WTC11 (cell line): ENCODE measurements around the gene PIGO. TPM values are rescaled to one million over a fixed set of nuclear protein-coding genes. Genes with fewer than 3 reads are reported as not detected.

Experiments used
- ATAC-seq: fragments of 200-7000 bp; cut with Tn5 transposase; 2 replicates; pipeline ENCODE4 v1.10.0; 2021; ENCODE audit warnings: mild to moderate bottlenecking, moderate library complexity
- CTCF ChIA-PET: fragments of 300-600 bp; sonication (Branson Sonifier 250); formaldehyde crosslinking; loops from one replicate; lab custom pipeline; 2021; ENCODE audit warnings: antibody characterized with exemption; lab: Charles Lee
- POLR2A ChIA-PET: fragments of 350-600 bp; sonication (Branson Sonifier 250); formaldehyde crosslinking; loops from one replicate; lab custom pipeline; 2021; ENCODE audit warnings: antibody characterized with exemption; lab: Charles Lee
- DNase-seq: peaks from one replicate; pipeline ENCODE4 v3.0.0; 2021; ENCODE audit warnings: low spot score
- H3K27ac Mint-ChIP-seq: 2 replicates; pipeline ENCODE4 v1.8.0; 2021; ENCODE audit warnings: mixed read lengths
- H3K27me3 Mint-ChIP-seq: 2 replicates; pipeline ENCODE4 v1.8.0; 2021; ENCODE audit warnings: low read depth, mild to moderate bottlenecking, moderate library complexity, mixed read lengths
- H3K36me3 Mint-ChIP-seq: 2 replicates; pipeline ENCODE4 v1.8.0; 2021; ENCODE audit warnings: mixed read lengths
- H3K4me1 Mint-ChIP-seq: 2 replicates; pipeline ENCODE4 v1.8.0; 2022; ENCODE audit warnings: mixed read lengths
- H3K4me3 Mint-ChIP-seq: 2 replicates; pipeline ENCODE4 v1.8.0; 2021; ENCODE audit warnings: mild to moderate bottlenecking, moderate library complexity, mixed read lengths
- H3K9me3 Mint-ChIP-seq: 2 replicates; pipeline ENCODE4 v1.8.0; 2021; ENCODE audit warnings: mixed read lengths
- ATF1 ChIP-seq: sonication (generic); formaldehyde crosslinking; IDR thresholded peaks from 2 replicates; pipeline ENCODE4 v1.8.1; 2023; ENCODE audit warnings: mild to moderate bottlenecking, moderate library complexity, missing genetic modification reagents
- ELF4 ChIP-seq: sonication (generic); formaldehyde crosslinking; IDR thresholded peaks from 2 replicates; pipeline ENCODE4 v1.8.1; 2022; ENCODE audit warnings: low read depth, mild to moderate bottlenecking, moderate library complexity, missing genetic modification reagents
- EMX1 ChIP-seq: fragments of 250-450 bp; sonication (Bioruptor Pico); IDR thresholded peaks from 2 replicates; pipeline ENCODE4 v1.8.0; 2021; ENCODE audit warnings: mild to moderate bottlenecking
- FOXK1 ChIP-seq: sonication (generic); formaldehyde crosslinking; IDR thresholded peaks from 2 replicates; pipeline ENCODE4 v1.8.0; 2022; ENCODE audit warnings: mild to moderate bottlenecking, moderate library complexity, missing genetic modification reagents
- FOXP1 ChIP-seq: sonication (generic); formaldehyde crosslinking; IDR thresholded peaks from 2 replicates; pipeline ENCODE4 v1.8.0; 2022; ENCODE audit warnings: missing genetic modification reagents, mild to moderate bottlenecking, moderate library complexity, borderline replicate concordance
- GABPB1 ChIP-seq: sonication (generic); formaldehyde crosslinking; IDR thresholded peaks from 2 replicates; pipeline ENCODE4 v1.8.1; 2023; ENCODE audit warnings: mild to moderate bottlenecking, missing genetic modification reagents
- IRF2 ChIP-seq: sonication (generic); formaldehyde crosslinking; IDR thresholded peaks from 2 replicates; pipeline ENCODE4 v1.8.0; 2022; ENCODE audit warnings: low read depth, missing genetic modification reagents, borderline replicate concordance
- KAT7 ChIP-seq: sonication (generic); formaldehyde crosslinking; IDR thresholded peaks from 2 replicates; pipeline ENCODE4 v1.8.1; 2023; ENCODE audit warnings: missing genetic modification reagents, mild to moderate bottlenecking, borderline replicate concordance
- MLX ChIP-seq: sonication (generic); formaldehyde crosslinking; IDR thresholded peaks from 2 replicates; pipeline ENCODE4 v1.8.1; 2023; ENCODE audit warnings: mild to moderate bottlenecking, missing genetic modification reagents, moderate library complexity
- OVOL2 ChIP-seq: fragments of 250-450 bp; sonication (Bioruptor Pico); IDR thresholded peaks from 2 replicates; pipeline ENCODE4 v1.9.0; 2021; ENCODE audit warnings: mild to moderate bottlenecking, borderline replicate concordance
- SMAD4 ChIP-seq: sonication (generic); formaldehyde crosslinking; IDR thresholded peaks from 2 replicates; pipeline ENCODE4 v1.8.0; 2022; ENCODE audit warnings: mild to moderate bottlenecking, missing genetic modification reagents
- TEAD1 ChIP-seq: sonication (generic); formaldehyde crosslinking; IDR thresholded peaks from 2 replicates; pipeline ENCODE4 v1.8.0; 2022; ENCODE audit warnings: mild to moderate bottlenecking, missing genetic modification reagents
- ZMAT4 ChIP-seq: fragments of 250-450 bp; sonication (Bioruptor Pico); IDR thresholded peaks from 2 replicates; pipeline ENCODE4 v1.9.0; 2021; ENCODE audit warnings: mild to moderate bottlenecking
- ZNF138 ChIP-seq: sonication (generic); formaldehyde crosslinking; conservative IDR thresholded peaks from 2 replicates; pipeline ENCODE4 v1.8.1; 2022; ENCODE audit warnings: mild to moderate bottlenecking, moderate library complexity, missing genetic modification reagents
- ZNF219 ChIP-seq: sonication (generic); formaldehyde crosslinking; IDR thresholded peaks from 2 replicates; pipeline ENCODE4 v1.8.0; 2023; ENCODE audit warnings: missing genetic modification reagents, mild to moderate bottlenecking, borderline replicate concordance
- ZNF232 ChIP-seq: sonication (generic); formaldehyde crosslinking; IDR thresholded peaks from 2 replicates; pipeline ENCODE4 v1.8.0; 2022; ENCODE audit warnings: mild to moderate bottlenecking, missing genetic modification reagents
- ZNF263 ChIP-seq: sonication (generic); formaldehyde crosslinking; IDR thresholded peaks from 2 replicates; pipeline ENCODE4 v1.8.1; 2022; ENCODE audit warnings: low read depth, mild to moderate bottlenecking, moderate library complexity, missing genetic modification reagents
- ZNF396 ChIP-seq: fragments of 250-450 bp; sonication (Bioruptor Pico); IDR thresholded peaks from 2 replicates; pipeline ENCODE4 v1.8.0; 2021; ENCODE audit warnings: mild to moderate bottlenecking, moderate library complexity, borderline replicate concordance
- ZNF512 ChIP-seq: sonication (generic); formaldehyde crosslinking; IDR thresholded peaks from 2 replicates; pipeline ENCODE4 v1.8.1; 2022; ENCODE audit warnings: missing genetic modification reagents, borderline replicate concordance
- total RNA-seq: library from RNA; stranded (reverse); gene quantifications from 3 replicates; pipeline ENCODE4 v1.2.3, GENCODE V29; 2021
- TF ChIP-seq, protein P1 (sequence below): sonication (generic); formaldehyde crosslinking; IDR thresholded peaks from 2 replicates; pipeline ENCODE4 v1.8.0; 2022; ENCODE audit warnings: mild to moderate bottlenecking, missing genetic modification reagents
- TF ChIP-seq, protein P2 (sequence below): sonication (generic); formaldehyde crosslinking; IDR thresholded peaks from 2 replicates; pipeline ENCODE4 v1.8.0; 2022; ENCODE audit warnings: mild to moderate bottlenecking, missing genetic modification reagents
- TF ChIP-seq, protein P3 (sequence below): sonication (generic); formaldehyde crosslinking; IDR thresholded peaks from 2 replicates; pipeline ENCODE4 v1.8.1; 2023; ENCODE audit warnings: mild to moderate bottlenecking, missing genetic modification reagents

Gene PIGO
- total RNA-seq, 1 experiment from 2014 or later = 23.8 TPM

DNA sequence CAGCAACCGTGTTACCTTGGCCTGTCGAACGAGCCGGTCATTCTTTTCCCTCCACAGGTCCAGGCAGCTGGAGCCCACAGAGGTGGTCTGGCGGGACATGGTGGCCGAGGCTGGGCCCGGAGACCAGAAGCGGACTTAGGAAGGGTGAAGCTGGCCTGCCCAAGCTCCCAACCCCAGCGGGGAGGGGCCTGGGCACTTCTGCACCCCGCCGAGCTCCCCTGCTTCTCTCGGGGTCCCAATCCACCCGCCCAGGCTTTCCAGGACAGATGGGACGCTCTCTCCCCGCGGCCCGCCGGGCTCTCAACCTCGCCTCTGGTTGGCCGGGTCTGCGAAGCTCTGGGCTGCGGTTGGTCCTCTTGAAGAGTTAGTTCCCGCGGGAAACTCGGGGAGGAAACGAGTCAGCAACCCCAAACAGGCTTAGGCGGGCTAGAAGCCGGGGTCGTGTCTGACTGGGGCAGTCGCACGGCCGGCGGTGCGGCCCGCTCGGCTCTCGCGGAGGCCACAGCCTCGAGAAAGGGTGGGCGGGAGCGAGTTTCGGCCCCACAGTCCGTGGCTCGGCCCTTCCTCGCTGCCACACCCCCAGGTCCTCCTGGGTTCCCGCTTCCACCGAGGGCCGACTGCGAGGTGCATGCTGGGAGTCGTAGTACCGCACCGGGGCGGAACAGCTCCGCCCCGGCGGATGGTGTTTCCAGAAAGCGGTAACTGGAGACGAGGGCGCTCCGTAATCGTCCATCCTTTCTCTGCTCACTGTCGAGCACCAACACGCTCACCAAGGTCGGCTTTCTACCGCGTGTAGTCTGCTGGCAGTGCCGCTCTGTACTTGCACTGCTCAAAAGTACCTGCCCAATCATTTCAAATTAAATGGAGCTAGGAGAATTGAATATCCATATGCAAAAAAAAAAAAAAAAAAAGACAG, 16.7 kb downstream of the PIGO start, which contains the start of gene FANCG (continued):
- TF ChIP-seq ZNF512 (no peak), FOXK1 (CRISPR knock-in tag) (peak; percentile 46; the same call in 1 of the 2 replicates), KAT7 (CRISPR knock-in tag) (no peak), EMX1 (no peak), ZNF396 (CRISPR knock-in tag) (no peak), GABPB1 (peak; percentile 61; the same call in 1 of the 2 replicates), ATF1 (CRISPR knock-in tag) (no peak), FOXP1 (peak; percentile 74; the same call in 1 of the 2 replicates), TEAD1 (CRISPR knock-in tag) (0 out of 2 replicates have a peak, but pooled peaks have one; percentile 21)
- TF ChIP-seq, protein P1, sequence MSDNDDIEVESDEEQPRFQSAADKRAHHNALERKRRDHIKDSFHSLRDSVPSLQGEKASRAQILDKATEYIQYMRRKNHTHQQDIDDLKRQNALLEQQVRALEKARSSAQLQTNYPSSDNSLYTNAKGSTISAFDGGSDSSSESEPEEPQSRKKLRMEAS = peak; percentile 72

- Mint-ChIP-seq H3K36me3 (peaks cover 41% of the 10 kb centered on the region), H3K27me3 (no peaks in the 10 kb centered on the region), H3K4me1 (peaks cover 15% of the 10 kb centered on the region), H3K4me3 (peak overlapping the region; percentile 92), H3K9me3 (no peaks in the 10 kb centered on the region), H3K27ac (peak overlapping the region; percentile 78)
- TF ChIP-seq MLX = no peak
- TF ChIP-seq IRF2 (CRISPR knock-in tag) = no peak
- TF ChIP-seq ZNF219 (CRISPR knock-in tag) = no peak
- no peak for TF ChIP-seq ZNF232 (CRISPR knock-in tag)
- TF ChIP-seq ZNF512 = no peak
- TF ChIP-seq OVOL2 (CRISPR knock-in tag) = no peak
- no peak for TF ChIP-seq ZNF138 (CRISPR knock-in tag)
- TF ChIP-seq ELF4 (CRISPR knock-in tag) = no peak
- TF ChIP-seq, protein P2, sequence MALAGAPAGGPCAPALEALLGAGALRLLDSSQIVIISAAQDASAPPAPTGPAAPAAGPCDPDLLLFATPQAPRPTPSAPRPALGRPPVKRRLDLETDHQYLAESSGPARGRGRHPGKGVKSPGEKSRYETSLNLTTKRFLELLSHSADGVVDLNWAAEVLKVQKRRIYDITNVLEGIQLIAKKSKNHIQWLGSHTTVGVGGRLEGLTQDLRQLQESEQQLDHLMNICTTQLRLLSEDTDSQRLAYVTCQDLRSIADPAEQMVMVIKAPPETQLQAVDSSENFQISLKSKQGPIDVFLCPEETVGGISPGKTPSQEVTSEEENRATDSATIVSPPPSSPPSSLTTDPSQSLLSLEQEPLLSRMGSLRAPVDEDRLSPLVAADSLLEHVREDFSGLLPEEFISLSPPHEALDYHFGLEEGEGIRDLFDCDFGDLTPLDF (CRISPR knock-in tag) = no peak
- TF ChIP-seq, protein P3, sequence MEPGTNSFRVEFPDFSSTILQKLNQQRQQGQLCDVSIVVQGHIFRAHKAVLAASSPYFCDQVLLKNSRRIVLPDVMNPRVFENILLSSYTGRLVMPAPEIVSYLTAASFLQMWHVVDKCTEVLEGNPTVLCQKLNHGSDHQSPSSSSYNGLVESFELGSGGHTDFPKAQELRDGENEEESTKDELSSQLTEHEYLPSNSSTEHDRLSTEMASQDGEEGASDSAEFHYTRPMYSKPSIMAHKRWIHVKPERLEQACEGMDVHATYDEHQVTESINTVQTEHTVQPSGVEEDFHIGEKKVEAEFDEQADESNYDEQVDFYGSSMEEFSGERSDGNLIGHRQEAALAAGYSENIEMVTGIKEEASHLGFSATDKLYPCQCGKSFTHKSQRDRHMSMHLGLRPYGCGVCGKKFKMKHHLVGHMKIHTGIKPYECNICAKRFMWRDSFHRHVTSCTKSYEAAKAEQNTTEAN (CRISPR knock-in tag) = no peak
- no peak for TF ChIP-seq SMAD4 (CRISPR knock-in tag)
- TF ChIP-seq ZMAT4 (CRISPR knock-in tag) = no peak
- no peak for TF ChIP-seq ZNF263 (CRISPR knock-in tag)
- ATAC-seq (no peak), DNase-seq (no peak)
- ChIA-PET POLR2A (interaction anchor here (0.9 to 2.4 kb wide), 8 partner anchors 8 to 90 kb away, joined by 3 to 18 read pairs (median 8); partner anchors contain the start of genes DNAJB5, PIGO and STOML2), CTCF (interaction anchor here (1.0 to 2.3 kb wide), 11 partner anchors 8 to 474 kb away, joined by 3 to 19 read pairs (median 7); partner anchors contain the start of genes UNC13B and VCP)
Measured at GRCh38 chr9:35079041-35079425, 17.4 kb downstream of the PIGO start.
